Measurements from ENCODE around the gene GLUL. TPM values are rescaled to one million over a fixed set of nuclear protein-coding genes. Genes with fewer than 3 reads are reported as not detected.

Gene GLUL
- polyA plus RNA-seq, 2 of the 4 experiments (the other 2 are of a cell fraction), result 26.9 to 33.0 TPM

DNA sequence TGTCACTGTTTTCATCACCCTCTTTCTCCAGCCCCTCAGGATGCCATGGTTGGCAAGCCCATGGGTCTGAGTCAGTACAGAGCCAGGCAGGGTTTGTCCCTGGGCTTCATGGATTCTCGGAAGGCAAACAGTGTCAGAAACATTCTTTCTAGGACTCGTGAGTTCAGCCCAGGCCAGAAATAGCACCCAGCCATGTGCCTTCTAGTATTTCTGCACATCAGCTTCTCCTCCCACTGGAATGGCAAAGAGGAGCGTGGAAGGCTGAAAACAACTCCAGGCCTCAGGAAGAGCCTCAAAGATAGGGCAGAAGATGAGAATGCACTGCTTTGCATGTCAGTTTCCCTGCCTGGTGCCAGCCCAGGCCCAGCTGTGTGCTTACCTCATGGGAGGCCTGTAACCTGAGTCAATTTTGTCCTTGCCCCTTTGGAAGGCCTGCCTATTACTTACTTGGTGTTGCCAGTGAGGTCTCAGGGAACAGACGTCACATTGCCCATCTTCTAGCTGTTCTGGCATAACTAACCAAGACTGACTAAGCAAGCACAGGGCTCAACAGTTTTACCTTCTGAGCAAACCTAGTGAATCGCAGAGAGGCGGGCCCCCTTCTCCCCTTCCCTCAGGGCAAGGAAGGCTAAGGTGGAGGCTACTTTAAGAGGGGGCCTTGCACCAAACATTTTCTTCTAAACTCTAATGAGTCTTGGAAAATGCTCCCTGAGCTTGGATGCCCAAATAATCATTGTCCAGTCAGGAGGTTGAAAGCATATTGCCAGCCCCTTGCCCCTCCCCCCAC lies 42.4 kb downstream of the GLUL start (continued):
- TF ChIP-seq GATA3 (IDR thresholded peaks at IDR 0.05; ENCODE audit: borderline replicate concordance) (no peak), HMGXB4 (CRISPR knock-in tag; IDR thresholded peaks at IDR 0.05; ENCODE audit: borderline replicate concordance) (no peak), JUN (IDR thresholded peaks at IDR 0.05) (no peak), BHLHE40 (IDR thresholded peaks at IDR 0.05; ENCODE audit: low read depth, low read length) (no peak), FOSB (CRISPR knock-in tag; IDR thresholded peaks at IDR 0.05) (no peak), JUNB (IDR thresholded peaks at IDR 0.05) (no peak), RCOR1 (IDR thresholded peaks at IDR 0.05; ENCODE audit: low read depth, low read length) (no peak)
- TF ChIP-seq, protein P1, sequence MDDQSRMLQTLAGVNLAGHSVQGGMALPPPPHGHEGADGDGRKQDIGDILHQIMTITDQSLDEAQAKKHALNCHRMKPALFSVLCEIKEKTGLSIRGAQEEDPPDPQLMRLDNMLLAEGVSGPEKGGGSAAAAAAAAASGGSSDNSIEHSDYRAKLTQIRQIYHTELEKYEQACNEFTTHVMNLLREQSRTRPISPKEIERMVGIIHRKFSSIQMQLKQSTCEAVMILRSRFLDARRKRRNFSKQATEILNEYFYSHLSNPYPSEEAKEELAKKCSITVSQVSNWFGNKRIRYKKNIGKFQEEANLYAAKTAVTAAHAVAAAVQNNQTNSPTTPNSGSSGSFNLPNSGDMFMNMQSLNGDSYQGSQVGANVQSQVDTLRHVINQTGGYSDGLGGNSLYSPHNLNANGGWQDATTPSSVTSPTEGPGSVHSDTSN (IDR thresholded peaks at IDR 0.05), result no peak

- no peak for FAIRE-seq
- ChIA-PET CTCF (interaction anchor here (2.3 kb wide), 1 partner anchor 49 kb away, joined by 5 read pairs; no protein-coding TSS in a partner anchor), POLR2A (no interaction called here)
- H3K27ac ChIP-seq, result no peak overlapping the region
- ATAC-seq, result no peak
- no peak overlapping the region for H3K4me2 ChIP-seq
- TF ChIP-seq CBX2 (IDR thresholded peaks at IDR 0.05; ENCODE audit: borderline replicate concordance, low read depth) (no peak), RFX5 (IDR thresholded peaks at IDR 0.05) (no peak), EP300 (IDR thresholded peaks at IDR 0.05) (no peak)
- TF ChIP-seq, protein P2, sequence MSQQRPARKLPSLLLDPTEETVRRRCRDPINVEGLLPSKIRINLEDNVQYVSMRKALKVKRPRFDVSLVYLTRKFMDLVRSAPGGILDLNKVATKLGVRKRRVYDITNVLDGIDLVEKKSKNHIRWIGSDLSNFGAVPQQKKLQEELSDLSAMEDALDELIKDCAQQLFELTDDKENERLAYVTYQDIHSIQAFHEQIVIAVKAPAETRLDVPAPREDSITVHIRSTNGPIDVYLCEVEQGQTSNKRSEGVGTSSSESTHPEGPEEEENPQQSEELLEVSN (IDR thresholded peaks at IDR 0.05; ENCODE audit: borderline replicate concordance, low read depth), result no peak
- 60% methylated on average over 5 of the region's 5 CpGs for WGBS (ENCODE audit: missing lambda C conversion rate)
- no peak overlapping the region for H3K4me3 ChIP-seq
- no peak for DNase-seq (ENCODE audit: low read depth in 1 of 2, low spot score in 1 of 2)
- H3K4me1 ChIP-seq, result no peaks in the 10 kb centered on the region
- H3K9me3 ChIP-seq, result no peaks in the 10 kb centered on the region
These were observed 44.6 kb downstream of the GLUL start for GRCh38 chr1:182347019-182347418.

DNA sequence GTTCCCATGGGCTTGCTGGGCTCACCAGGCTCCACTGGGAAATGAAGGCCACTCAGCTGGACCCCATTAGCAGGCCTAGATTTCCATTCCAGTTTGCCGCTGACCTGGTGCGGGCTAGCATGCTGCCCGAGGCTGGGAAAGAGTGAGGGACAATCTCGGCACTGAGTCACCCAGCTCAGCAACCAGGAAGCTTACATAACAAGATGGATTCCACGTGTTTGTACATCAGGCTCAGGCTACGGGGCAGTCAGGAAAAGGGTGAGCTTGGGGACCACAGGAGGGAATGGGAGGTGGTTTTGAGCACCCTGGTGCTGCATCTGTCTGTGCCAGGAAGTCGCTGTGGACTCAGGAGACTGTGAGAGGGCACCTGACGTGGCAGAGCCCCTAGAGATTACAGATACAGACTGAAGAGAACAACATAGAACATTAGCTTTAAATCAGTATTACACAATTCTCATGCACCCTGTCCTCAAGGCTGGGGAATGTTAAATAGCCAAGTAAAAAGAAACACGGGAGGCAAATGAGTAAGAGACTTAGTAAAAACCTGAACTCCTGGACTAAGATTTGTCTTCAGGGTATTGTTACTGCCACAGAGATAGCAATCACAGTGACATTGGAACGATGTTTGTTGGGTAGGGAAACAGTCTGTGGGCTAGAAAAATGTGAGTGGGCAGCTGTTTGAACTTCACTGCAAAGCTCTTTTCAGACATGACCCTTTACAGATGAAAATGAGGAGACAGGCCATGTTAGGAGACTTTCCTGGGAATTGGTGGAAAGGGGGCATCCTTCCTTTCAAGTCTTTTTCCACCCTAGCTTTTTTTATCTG lies 51.1 kb downstream of the GLUL start:
- 61% methylated on average over 10 of the region's 10 CpGs for WGBS (ENCODE audit: missing lambda C conversion rate)
- no peak overlapping the region for H3K4me2 ChIP-seq
- FAIRE-seq (no peak), DNase-seq (ENCODE audit: low read depth in 1 of 2, low spot score in 1 of 2) (no peak), ATAC-seq (no peak)
- no peaks in the 10 kb centered on the region for H3K9me3 ChIP-seq
- POLR2A ChIA-PET, result no interaction called here
- no peaks in the 10 kb centered on the region for H3K4me1 ChIP-seq
- no peak overlapping the region for H3K27ac ChIP-seq
- TF ChIP-seq CEBPB (IDR thresholded peaks at IDR 0.05) (no peak), SMC3 (IDR thresholded peaks at IDR 0.05) (no peak), TP53 (CRISPR knock-in tag; IDR thresholded peaks at IDR 0.05) (no peak), PHF8 (IDR thresholded peaks at IDR 0.05; ENCODE audit: borderline replicate concordance, low read depth) (no peak), SREBF2 (IDR thresholded peaks at IDR 0.05) (no peak), MAX (IDR thresholded peaks at IDR 0.05) (no peak), EHF (CRISPR knock-in tag; IDR thresholded peaks at IDR 0.05) (no peak), ESRRA (IDR thresholded peaks at IDR 0.05; ENCODE audit: borderline replicate concordance, low read length) (no peak), FOSL2 (IDR thresholded peaks at IDR 0.05) (no peak), FOSL2 (CRISPR knock-in tag; IDR thresholded peaks at IDR 0.05) (no peak), POLR2AphosphoS2 (conservative IDR thresholded peaks at IDR 0.05; ENCODE audit: low read length) (no peak), MAFK (IDR thresholded peaks at IDR 0.05; ENCODE audit: partially characterized antibody) (no peak)
- TF ChIP-seq, protein P2 (IDR thresholded peaks at IDR 0.05; ENCODE audit: borderline replicate concordance, low read depth), result no peak
- H3K4me3 ChIP-seq, result no peak overlapping the region
- CTCF ChIA-PET, result interaction anchor here (0.5 to 1.8 kb wide), 3 partner anchors 9 to 1130 kb away, joined by 3 to 5 read pairs (median 3); no protein-coding TSS in a partner anchor
